Bronchial epithelial cell (primary cell): ENCODE data around the gene REEP3. TPM values are rescaled to one million over a fixed set of nuclear protein-coding genes. Genes with fewer than 3 reads are reported as not detected.
A peak's percentile ranks its signal among the peaks of the same experiment; 100 is the strongest.

Source experiments
- DNase-seq: peaks from one replicate; pipeline ENCODE4 v3.0.0-alpha.2; 2010; ENCODE audit warnings: low read depth
- FAIRE-seq: peaks from 2 replicates; lab custom pipeline; 2011; peaks lifted over from hg19 to GRCh38; lab: Jason Lieb, UNC
- H3K27me3 ChIP-seq: 2 replicates; pipeline ENCODE4 v1.5.1; 2011; ENCODE audit warnings: low read length; ENCODE audit not compliant: control insufficient read depth, insufficient read depth
- H3K36me3 ChIP-seq: 2 replicates; pipeline ENCODE4 v1.5.1; 2011; ENCODE audit warnings: low read length; ENCODE audit not compliant: control insufficient read depth, insufficient read depth
- H3K4me3 ChIP-seq: 2 replicates; pipeline ENCODE4 v1.5.1; 2011; ENCODE audit warnings: mild to moderate bottlenecking, low read depth, low read length, control low read depth
- CTCF ChIP-seq: IDR thresholded peaks from 2 replicates; pipeline ENCODE4 v1.5.1; 2011; ENCODE audit warnings: mild to moderate bottlenecking, moderate library complexity, low read length, control low read depth, inconsistent platforms; ENCODE audit not compliant: insufficient read depth, severe bottlenecking
- total RNA-seq: library from RNA; depleted of rRNA; stranded (reverse); fragments of >200 nt; gene quantifications from 2 replicates; pipeline ENCODE4 v1.2.1, GENCODE V29; 2014

Gene REEP3
- total RNA-seq, 1 donor from 2014 or later: 52.1 TPM

- no peaks in the 10 kb centered on the region for H3K36me3 ChIP-seq
- no peak for FAIRE-seq
- no peak overlapping the region for H3K4me3 ChIP-seq
- TF ChIP-seq CTCF: no peak
- peak; percentile 26 for DNase-seq
- H3K27me3 ChIP-seq: no peaks in the 10 kb centered on the region
Measured at GRCh38 chr10:63515002-63515763, 6.0 kb upstream of the REEP3 start.

- Histone ChIP-seq H3K4me3 (no peak overlapping the region), H3K36me3 (no peaks in the 10 kb centered on the region), H3K27me3 (no peaks in the 10 kb centered on the region)
- DNase-seq (no peak), FAIRE-seq (no peak)
- TF ChIP-seq CTCF: no peak
Measured at GRCh38 chr10:63516207-63516606, 5.0 kb upstream of the REEP3 start.

GRCh38 chr10:63518690-63519288, 2.4 kb upstream of the REEP3 start:
- H3K36me3 ChIP-seq: no peaks in the 10 kb centered on the region
- no peak for DNase-seq
- no peak for FAIRE-seq
- no peaks in the 10 kb centered on the region for H3K27me3 ChIP-seq
- TF ChIP-seq CTCF: no peak
- no peak overlapping the region for H3K4me3 ChIP-seq

- Histone ChIP-seq H3K4me3 (peak overlapping the region; percentile 78), H3K27me3 (no peaks in the 10 kb centered on the region), H3K36me3 (no peaks in the 10 kb centered on the region)
- no peak for FAIRE-seq
- TF ChIP-seq CTCF: no peak
- peak; percentile 47 for DNase-seq
Measured at GRCh38 chr10:63521416-63522276, 445 bp downstream of the REEP3 start.

- DNase-seq: peak; percentile 55
- no peaks in the 10 kb centered on the region for H3K36me3 ChIP-seq
- H3K4me3 ChIP-seq: peak overlapping the region; percentile 78
- TF ChIP-seq CTCF: no peak
- no peaks in the 10 kb centered on the region for H3K27me3 ChIP-seq
- no peak for FAIRE-seq
Measured at GRCh38 chr10:63522277-63522687, 1.1 kb downstream of the REEP3 start.
